GM18499 (cell line): Measurements from ENCODE around the gene DPP6.
"Not testable (repeated sequence)": the region's sequence is repeated elsewhere in the genome, so short reads cannot be mapped to it uniquely, and the experiment has no call there.

ENCODE experiments used
- ATAC-seq: cut with Tn5 transposase; IDR thresholded peaks from one replicate; pipeline ENCODE4 v1.9.1; 2021; ENCODE audit warnings: moderate number of reproducible peaks; ENCODE audit not compliant: insufficient read depth, unreplicated experiment

Gene DPP6

DNA sequence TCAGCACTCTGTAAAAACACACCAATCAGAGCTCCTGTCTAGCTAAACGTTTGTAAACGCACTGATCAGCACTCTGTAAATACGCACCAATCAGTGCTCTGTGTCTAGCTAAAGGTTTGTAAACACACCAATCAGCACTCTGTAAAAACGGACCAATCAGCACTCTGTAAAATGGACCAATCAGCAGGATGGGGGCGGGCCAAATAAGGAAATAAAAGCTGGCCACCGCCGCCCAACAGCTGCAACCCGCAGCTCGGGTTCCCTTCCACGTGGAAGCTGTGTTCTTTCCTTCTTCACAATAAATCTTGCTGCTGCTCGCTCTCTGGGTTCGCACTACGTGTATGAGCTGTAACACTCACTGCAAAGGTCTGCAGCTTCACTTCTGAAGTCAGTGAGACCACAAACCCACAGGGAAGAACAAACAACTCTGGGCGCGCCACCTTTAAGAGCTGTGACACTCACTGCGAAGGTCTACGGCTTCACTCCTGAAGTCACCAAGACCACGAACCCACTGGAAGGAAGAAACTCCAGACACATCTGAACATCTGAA is 625.9 kb downstream of the DPP6 start:
- ATAC-seq = not testable (repeated sequence)

DNA sequence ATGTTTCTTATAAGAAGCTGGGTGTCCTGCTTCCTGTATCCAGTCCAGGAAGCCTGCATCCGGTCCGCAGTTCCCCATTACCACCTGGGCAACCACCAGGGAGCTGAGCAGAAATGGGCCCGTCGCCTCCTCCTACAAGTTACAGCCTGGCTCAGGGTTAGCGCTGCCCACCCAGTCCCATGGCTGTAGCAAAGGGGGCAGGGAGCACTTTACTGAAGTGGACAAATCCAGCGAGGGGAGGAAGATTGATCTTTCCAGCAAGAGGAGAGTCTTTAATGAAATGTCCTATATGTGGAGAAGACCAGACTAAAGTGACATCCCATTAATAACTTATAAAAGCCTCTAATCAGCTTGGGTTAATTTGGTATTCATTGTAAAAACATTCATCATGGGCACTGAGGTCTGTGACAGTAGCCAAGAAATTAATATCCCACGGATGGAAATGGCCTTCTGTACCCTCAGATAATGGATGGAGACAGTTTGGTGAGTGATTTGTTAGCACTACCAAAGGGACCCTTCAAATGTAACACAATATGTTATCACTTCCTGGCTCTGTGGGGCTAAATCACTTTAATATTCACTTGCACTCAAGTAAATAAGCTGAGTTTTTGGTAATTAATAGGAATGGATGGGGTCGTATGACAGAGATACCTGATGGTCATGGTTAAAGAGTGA is 627.3 kb downstream of the DPP6 start:
- no peak for ATAC-seq

DNA sequence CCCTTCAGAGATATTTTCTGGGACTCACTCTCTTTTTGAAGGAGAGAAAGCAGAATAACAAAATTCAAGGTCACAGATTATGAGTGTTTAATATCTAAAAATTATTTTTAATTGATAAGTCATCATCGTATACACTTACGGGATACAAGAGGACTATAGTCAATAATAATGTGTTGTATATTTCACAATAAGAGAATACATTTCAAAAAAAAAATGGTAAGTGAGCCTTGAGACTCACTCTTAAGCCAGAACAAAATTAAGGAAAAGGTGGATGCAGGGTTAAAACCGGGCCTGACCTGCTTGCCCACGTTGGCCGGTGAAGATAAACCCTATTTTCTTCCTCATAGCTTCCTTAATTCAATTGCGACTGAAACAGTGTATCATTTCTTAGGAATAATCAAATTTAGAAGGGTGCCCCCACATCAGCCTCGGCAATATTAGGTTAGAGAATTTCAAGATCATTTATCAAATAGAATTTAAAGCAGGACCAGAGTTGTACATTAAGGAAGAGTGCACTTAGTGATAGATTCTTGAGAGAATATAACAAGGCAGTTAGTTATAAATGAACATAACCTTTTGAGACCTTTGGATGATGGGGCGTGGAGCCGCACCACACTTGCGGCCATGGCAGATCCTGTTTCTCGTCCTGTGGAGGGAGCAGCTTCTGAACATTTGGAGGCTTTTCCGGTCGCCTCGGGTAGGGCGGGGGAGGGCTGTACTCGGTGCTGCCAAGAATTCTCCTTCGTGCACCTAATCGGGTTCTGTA is 628.9 kb downstream of the DPP6 start:
- no peak for ATAC-seq

DNA sequence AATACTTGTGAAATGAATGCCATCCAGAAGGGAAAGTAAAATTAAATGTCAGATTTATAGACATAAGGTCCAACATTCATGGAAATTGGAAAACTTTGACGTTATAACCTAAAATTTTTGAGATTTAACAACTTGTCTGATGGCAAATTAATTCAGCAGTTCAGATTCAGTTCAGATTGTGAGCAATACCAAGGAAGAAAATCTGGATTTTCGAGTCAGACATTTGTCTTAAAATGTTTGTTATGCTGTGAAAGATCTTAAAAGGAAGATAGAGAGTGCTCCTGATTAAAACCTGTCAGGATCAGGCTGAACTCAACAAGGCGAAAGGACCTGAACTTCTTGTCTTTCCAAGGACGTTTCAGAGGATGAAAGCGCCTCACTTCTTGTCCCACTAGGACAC is 629.8 kb downstream of the DPP6 start:
- no peak for ATAC-seq

DNA sequence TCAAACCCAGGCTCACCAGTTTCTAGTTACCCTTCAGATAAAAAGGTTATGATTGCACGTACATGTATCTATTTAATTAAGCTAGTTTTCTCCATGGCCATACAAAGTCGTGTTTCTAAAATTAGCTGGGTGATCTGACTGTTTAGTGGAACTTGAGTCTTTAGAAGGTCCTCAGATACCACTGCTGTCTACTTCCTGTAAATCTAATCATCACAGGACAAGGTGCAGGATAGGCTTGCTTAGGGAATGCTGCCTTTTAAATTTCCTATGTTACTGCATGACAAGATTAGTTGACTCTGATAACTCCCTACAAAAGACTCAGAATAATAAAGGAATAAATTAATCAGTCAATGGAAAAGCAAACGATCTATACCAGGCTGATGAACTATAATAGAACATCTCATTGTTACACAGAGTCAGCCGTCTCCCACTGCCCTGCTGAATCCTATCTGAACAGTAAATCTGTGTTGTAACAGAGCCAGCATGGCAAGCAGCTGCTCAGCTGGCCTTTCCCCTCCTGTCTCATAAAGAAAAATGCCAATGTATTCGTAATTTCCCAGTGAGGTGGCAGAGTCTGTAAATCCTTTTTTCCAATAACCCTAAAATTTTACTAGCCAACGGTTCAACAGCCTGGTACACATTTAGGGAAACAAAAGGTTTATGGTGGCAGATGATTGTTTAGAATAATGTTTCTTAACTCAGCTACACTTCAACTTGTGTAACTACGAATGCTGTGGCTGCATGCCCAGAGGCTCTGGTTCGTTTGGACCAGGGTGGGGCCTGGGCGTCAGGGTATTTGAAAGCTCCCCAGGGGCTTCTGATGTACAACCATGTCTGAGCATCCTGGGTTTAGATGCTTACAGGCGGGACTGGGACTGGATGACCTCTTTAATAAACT is 632.7 kb downstream of the DPP6 start:
- no peak for ATAC-seq

DNA sequence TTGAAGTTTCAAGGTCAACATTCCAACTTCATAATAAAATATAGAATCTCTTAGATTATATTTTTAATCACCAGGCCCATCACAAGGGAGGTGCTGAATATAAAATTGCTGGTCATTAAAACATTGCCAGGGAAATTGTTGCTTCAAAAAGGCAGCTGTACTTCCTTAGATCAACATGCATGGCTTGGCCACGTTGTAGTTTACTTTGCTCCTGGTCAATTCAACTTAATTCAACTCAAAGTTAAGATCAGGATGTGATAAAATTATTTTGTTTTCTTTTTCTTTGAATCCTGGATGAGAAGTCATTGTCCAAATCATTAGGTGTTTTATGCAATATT is 633.3 kb downstream of the DPP6 start:
- ATAC-seq = no peak

DNA sequence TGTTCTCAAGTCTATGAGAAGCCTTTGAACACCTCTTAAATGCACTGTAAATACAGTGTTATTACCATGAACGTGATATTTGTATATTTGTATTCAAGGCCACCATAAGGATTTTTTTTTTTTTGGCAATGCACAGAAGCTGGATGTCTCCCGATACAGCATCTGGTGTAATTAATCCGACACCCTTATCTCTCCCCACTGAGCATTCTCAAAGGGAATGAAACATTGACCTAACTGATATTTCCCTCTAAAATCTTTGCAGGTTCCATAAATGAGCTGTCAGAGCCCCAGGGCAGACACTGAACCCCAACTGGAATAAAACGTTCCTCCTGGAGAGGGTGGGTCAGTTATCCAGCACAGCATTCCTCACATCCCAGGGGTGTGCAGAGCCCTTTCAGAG is 634.1 kb downstream of the DPP6 start:
- ATAC-seq = no peak

DNA sequence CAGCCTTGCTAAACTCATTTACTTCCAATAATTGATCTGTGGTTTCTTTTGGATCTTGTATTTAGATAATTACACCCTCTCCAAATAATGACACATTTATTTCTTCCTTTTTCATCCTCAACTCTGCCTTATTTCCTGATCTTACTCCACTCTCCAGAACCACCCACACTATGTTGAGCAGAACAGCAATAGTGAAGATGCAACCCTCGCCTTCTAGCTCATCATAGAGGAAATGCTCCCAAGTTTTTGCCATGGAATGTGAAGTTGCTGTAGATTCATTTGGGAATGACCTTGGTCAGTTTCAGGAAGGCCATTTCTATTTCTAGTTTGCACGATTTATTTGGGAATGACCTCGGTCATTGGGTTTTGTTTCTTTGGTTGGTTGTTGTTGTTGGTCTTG is 636.8 kb downstream of the DPP6 start:
- no peak for ATAC-seq

DNA sequence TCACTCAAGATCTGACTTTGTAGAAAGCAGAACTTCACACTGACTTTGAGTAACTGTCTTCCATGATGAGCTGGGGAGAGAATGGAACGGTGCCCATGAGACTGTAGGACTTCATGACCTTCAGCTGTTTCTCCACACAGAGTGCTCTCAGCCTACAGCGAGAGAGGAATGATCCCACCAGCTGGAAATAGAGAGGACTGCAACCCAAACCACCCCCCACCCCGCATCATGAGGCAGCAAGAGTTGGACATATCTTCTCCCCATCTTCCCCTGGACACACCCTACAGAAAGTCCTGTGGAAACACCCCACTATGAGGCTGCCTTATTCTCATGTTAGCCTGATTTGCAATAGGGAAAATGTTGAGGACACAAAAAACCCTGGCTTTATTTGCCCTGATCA is 638.2 kb downstream of the DPP6 start:
- ATAC-seq = no peak

DNA sequence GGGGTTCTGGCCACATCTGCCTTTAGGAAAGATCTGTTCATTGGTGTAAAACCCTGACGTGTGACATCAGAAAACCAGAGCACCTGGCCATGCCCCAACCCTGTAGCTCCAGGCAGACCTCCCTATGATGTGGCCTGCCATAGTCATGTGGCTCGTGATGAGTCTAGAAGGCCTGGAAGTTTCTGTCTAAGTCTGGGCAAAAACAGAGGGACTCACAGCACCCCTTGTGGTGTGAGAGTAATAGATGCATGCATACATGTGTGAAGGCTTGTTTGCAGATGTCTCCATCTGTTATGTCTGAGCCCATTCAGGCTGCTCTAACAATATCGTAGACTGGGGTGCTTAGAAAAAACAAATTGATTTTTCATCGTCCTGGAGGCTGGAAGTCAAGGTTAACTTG is 641.5 kb downstream of the DPP6 start:
- no peak for ATAC-seq

DNA sequence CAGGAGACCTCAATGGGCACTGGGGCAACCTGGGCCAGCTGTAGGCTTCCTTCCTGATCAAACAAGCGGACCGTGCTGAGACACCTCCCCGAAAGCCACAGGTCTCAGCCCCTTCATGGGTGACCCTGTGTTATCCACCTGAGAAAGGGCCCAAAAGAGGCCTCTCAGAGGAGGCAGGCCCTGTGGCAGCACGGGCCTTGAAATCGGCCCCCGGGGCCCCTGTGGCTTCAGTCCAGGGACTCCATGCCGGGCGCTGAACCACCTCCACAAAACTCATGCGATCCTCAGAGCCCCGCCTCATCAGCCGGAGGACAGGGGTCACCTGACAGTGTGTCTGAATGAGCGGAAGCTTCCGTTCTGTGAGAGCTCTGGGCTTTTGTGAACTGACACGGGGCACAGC is 643.6 kb downstream of the DPP6 start:
- no peak for ATAC-seq

DNA sequence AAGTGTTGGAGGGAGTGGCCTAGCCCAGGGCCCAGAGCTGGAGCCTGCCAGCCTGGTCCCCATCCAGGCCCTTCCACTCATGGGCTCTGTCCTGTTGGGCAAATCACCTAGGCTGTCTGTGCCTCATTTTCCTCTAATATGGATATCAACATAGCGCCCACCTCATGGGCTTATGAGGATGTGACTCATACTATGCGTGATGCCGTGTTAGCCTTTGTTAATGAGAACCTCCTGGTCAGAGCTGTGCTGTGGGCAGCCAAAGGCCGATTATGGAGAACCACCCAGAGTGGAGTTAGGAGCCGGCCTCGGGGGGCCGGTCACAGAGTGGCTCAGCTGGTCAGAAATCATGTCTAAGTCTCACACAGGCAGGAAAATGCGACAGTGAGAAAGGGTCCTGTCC is 644.4 kb downstream of the DPP6 start:
- ATAC-seq = no peak

DNA sequence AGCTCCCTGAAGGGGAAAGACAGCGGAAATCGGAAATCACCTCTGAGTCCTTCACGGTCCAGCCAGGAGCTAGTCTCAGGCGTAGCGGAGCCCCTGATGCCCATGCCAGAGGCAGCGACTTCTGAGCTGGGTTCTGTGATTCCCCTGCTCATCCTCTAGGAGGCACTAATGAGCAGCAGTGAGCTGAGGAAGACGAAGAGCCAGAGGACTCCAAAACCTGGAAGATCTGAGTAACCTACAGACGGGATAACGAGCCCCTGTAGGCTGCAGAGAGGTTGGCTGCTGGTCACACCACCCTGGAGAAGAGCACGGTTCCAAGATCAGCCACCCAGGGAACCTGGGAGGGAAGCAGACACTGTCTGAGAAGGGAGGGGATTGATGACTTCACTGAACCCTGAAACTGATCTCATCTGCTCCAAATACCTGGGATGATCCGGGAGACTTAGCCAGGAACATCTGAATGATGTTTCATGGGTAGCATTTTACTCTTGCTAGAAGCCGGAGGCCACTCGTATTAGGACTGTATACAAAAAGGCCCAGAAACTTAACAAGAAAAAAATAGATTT is 646.6 kb downstream of the DPP6 start:
- no peak for ATAC-seq

DNA sequence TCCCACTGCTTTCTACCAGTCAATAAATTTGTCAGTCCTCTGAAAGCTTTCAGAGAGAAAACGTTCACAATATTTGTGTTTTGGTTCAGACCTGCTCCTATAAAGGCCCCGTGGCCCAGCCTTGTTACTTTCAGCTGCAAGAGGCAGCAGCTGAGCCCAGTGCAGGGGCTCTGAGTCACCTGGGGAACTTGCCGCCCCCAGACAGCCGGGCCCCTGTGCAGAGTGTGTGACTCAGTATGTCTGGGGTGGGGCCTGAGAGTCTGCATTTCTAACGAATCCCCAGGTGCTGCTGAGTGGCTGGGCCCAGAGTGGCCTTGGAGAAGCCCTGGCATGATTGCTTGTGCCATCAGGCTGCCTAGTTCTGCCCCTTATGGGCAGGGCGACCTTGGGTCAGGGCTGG is 647.2 kb downstream of the DPP6 start:
- no peak for ATAC-seq

DNA sequence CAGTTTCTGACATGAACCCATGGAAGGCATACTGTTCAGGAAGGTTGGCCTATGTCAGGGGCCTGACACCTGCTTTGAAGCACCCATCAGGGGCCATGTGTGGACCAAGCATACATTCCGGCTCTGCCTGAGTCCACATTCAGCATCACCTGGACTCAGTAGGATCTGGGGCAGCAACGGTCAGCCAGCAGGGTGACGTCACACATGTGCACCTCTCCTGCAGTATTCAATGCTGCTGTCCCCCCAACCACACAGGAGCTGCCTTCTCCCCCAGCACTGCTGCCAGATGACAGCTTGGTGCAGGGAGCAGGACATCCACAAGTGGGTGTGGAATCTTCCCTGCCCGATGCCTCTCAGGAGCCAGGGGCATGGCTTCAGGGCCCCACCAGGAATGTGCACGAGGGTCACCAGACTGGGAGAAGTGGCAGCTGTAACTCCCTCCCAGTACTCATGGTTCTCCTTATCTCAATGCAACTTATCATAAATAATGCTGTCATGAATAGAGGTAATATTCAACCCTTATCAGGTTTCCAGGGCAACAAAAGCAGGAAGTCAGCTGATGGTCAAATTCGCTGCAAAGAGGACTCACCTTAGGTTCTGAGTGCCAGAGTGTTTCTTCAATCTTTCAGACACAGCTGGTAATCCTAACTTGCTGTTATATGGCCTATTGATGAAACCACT is 657.8 kb downstream of the DPP6 start:
- no peak for ATAC-seq

DNA sequence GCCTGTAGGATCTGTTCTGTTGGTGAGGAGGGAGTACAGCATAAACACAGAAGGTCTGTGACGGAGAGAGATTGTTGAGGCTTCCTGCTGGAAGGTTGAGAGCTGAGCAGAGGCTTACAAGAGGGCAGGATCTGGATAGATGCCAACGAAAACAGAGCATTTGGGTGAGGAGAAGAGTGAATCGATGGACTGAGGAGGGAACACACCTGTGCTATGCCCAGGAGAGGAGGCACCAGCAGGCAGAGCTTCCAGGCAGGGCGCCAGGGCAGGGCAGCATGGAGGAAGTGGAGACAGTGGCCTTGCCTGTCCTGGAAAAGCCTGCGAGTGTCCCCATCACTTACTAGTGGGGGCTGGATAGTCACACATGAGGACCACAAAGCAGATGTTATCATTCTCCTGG is 667.8 kb downstream of the DPP6 start:
- ATAC-seq = no peak

DNA sequence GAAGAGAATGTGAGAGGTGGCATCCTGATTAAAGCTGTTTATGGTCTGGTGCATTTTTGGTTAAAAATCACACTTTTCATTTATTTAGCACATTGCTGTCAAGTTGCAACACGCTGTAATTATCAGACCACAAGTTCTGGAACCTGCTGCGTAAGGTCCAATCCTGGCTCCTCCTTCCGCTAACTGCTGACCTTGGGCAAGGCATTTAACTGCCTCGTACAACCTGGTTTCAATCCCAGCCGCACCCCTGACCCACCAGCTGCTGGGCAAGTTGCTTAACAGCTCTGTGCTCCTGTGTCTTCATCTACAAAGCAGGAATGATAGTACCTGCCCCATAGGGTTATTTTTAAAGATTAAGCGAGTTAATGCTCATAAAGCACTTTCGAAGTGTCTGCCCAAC is 668.9 kb downstream of the DPP6 start:
- ATAC-seq = no peak

DNA sequence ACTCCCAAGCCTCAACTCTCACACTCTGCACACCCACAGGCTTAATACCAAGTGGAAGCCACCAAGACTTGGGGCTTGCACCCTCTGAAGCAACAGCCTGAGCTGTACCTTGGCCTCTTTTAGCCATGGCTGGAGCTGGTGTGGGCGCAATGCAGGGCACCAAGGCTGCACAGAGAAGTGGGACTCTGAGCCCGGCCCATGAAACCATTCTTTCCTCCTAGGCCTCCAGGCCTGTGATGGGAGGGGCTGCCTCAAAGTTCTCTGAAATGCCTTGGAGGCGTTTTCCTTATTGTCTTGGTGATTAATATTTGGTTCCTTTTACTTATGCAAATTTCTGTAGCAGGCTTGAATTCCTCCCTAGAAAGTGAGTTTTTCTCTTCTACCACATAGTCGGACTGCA is 674.2 kb downstream of the DPP6 start:
- no peak for ATAC-seq

DNA sequence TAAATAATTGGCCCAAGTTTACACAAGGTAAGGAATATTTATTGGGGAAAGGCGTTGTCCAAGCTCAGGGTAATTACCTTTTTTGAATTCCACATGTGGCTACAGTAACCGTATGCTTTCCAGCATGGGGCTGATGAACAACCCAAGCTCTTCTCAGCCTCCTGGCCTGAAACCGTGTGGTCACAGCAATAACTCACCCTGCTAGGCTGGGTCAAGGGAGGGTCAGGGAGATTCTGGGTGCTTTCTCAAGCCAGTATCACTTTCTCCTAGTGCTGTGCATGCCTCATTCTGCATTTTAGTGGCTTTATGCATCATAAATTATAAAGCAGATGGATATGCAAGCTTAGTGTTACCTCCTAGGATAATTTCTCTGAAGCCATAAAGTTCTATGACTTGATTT is 676.9 kb downstream of the DPP6 start:
- ATAC-seq = no peak

DNA sequence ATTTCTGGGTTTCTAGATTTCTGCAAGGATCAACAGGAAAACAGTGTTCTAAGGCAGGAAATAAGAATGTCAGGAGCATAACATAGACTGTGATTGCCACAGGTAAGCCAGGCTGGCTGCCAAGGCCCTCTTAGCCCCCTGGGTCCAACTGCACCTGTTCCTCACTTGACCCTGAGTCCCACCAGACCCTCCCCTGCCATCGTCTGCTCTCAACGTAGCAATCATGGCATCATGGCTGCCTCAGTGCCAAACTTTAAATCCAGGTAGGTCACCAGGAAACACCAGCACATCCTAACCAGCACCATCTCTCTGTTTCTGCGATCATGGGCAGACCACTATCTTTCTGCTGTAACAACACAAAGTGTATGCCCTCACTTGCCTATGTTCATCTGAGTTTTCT is 683.6 kb downstream of the DPP6 start:
- ATAC-seq = no peak
